Endothelial cell of umbilical vein (primary cell): ENCODE data around the gene PIM1. TPM values are rescaled to one million over a fixed set of nuclear protein-coding genes. Genes with fewer than 3 reads are reported as not detected.

ENCODE experiments used
- BruUV-seq: library from RNA; stranded (reverse); fragments of 400-500 nt; replicated peaks from 2 replicates; lab custom pipeline; 2021; lab: Mats Ljungman, UMichigan
- CTCF ChIA-PET: fragments of 300-600, 350-600 bp; sonication (Branson Sonifier 250); formaldehyde crosslinking; loops from one replicate; lab custom pipeline; 2021; ENCODE audit warnings: antibody characterized with exemption, inconsistent platforms; lab: Charles Lee
- POLR2A ChIA-PET: fragments of 300-600, 350-600 bp; sonication (Branson Sonifier 250); formaldehyde crosslinking; loops from one replicate; lab custom pipeline; 2021; ENCODE audit warnings: antibody characterized with exemption, inconsistent platforms; lab: Charles Lee
- DNase-seq: peaks from one replicate; pipeline ENCODE4 v3.0.0-alpha.2; 2011; ENCODE audit warnings: low read depth, low spot score
- FAIRE-seq: peaks from 2 replicates; lab custom pipeline; 2011; peaks lifted over from hg19 to GRCh38; lab: Jason Lieb, UNC
- H2AFZ ChIP-seq: 2 replicates; pipeline ENCODE4 v1.6.0; 2012; ENCODE audit warnings: low read depth, low read length, control low read depth, inconsistent platforms
- H3K27ac ChIP-seq: 2 replicates; pipeline ENCODE4 v1.5.1; 2011; ENCODE audit warnings: low read depth, mild to moderate bottlenecking, control low read depth, low read length, moderate library complexity; ENCODE audit not compliant: insufficient read depth
- H3K27me3 ChIP-seq, 2 experiments: 2 replicates each; pipeline versions ENCODE4 v1.6.0 to v1.6.1; 2011; ENCODE audit warnings: low read length in 2 of 2, mixed read lengths in 1 of 2; ENCODE audit not compliant: control insufficient read depth in 2 of 2, insufficient read depth in 2 of 2
- H3K36me3 ChIP-seq, 2 experiments: 2 replicates in 1 of 2; 3 replicates in 1 of 2; pipeline ENCODE4 v1.5.1; 2011; ENCODE audit warnings: low read length in 2 of 2, mild to moderate bottlenecking in 1 of 2, moderate library complexity in 1 of 2; ENCODE audit not compliant: control insufficient read depth in 2 of 2, insufficient read depth in 2 of 2; ENCODE audit errors: extremely low read depth in 1 of 2
- H3K4me1 ChIP-seq: 3 replicates; pipeline ENCODE4 v1.5.1; 2011; ENCODE audit warnings: mild to moderate bottlenecking, low read length; ENCODE audit not compliant: control insufficient read depth, insufficient read depth; ENCODE audit errors: extremely low read depth
- H3K4me2 ChIP-seq: 2 replicates; pipeline ENCODE4 v1.6.1; 2011; ENCODE audit warnings: low read length, control low read depth, mixed read lengths; ENCODE audit not compliant: insufficient read depth
- H3K4me3 ChIP-seq, 3 experiments: fragments of 200-600 bp in 1 of 3; sonication (generic), shearing (Covaris generic) in 1 of 3; replicated peaks in 1 of 3; 2 replicates each; pipeline ENCODE4 v1.5.1; 2011 to 2016; ENCODE audit warnings: control low read depth in 3 of 3, low read length in 3 of 3, mild to moderate bottlenecking in 2 of 3, inconsistent platforms in 1 of 3, low read depth in 1 of 3, moderate library complexity in 1 of 3; ENCODE audit not compliant: insufficient read depth in 1 of 3
- H3K79me2 ChIP-seq: 2 replicates; pipeline ENCODE4 v1.6.0; 2012; ENCODE audit warnings: low read length, inconsistent platforms; ENCODE audit not compliant: control insufficient read depth, insufficient read depth
- H3K9ac ChIP-seq: replicated peaks from 2 replicates; pipeline ENCODE3; 2011; ENCODE audit warnings: low read length, control low read depth; ENCODE audit not compliant: insufficient read depth; ENCODE audit errors: extremely low read depth
- H3K9me1 ChIP-seq: replicated peaks from 3 replicates; pipeline ENCODE4 v1.6.0; 2011; ENCODE audit warnings: mild to moderate bottlenecking, low read length; ENCODE audit not compliant: control insufficient read depth, insufficient read depth; ENCODE audit errors: extremely low read depth
- H3K9me3 ChIP-seq: replicated peaks from 2 replicates; pipeline ENCODE4 v1.5.1; 2012; ENCODE audit warnings: low read length, inconsistent platforms; ENCODE audit not compliant: control insufficient read depth, insufficient read depth
- H4K20me1 ChIP-seq: replicated peaks from 2 replicates; pipeline ENCODE3; 2011; ENCODE audit warnings: mild to moderate bottlenecking, low read length; ENCODE audit not compliant: control insufficient read depth, insufficient read depth; ENCODE audit errors: extremely low read depth
- EZH2 ChIP-seq: IDR thresholded peaks from 2 replicates; pipeline ENCODE4 v1.6.1; 2012; ENCODE audit warnings: borderline replicate concordance, low read depth, mild to moderate bottlenecking, moderate library complexity, low read length, inconsistent platforms; ENCODE audit not compliant: severe bottlenecking
- FOS ChIP-seq: IDR thresholded peaks from 2 replicates; pipeline ENCODE4 v1.6.1; 2011; ENCODE audit warnings: mild to moderate bottlenecking, low read length, moderate library complexity, borderline replicate concordance; ENCODE audit not compliant: insufficient read depth
- GATA2 ChIP-seq: IDR thresholded peaks from 2 replicates; pipeline ENCODE4 v1.7.0; 2011; ENCODE audit warnings: low read depth, mild to moderate bottlenecking, moderate library complexity, mixed read lengths, low read length; ENCODE audit not compliant: insufficient read length, insufficient read depth
- JUN ChIP-seq: IDR thresholded peaks from 2 replicates; pipeline ENCODE4 v1.6.1; 2011; ENCODE audit warnings: borderline replicate concordance, low read depth; ENCODE audit not compliant: insufficient read length, insufficient read depth
- MYC ChIP-seq: IDR thresholded peaks from one replicate; pipeline ENCODE4 v1.6.1; 2011; ENCODE audit warnings: mild to moderate bottlenecking, low read depth, low read length
- POLR2A ChIP-seq: IDR thresholded peaks from 2 replicates; pipeline ENCODE4 v1.6.1; 2012; ENCODE audit warnings: low read depth, mild to moderate bottlenecking, control low read depth, low read length
- POLR2AphosphoS5 ChIP-seq: IDR thresholded peaks from 2 replicates; pipeline ENCODE4 v1.6.1; 2012; ENCODE audit warnings: low read depth, mild to moderate bottlenecking, control low read depth, low read length, moderate library complexity; ENCODE audit not compliant: insufficient read depth
- dilution Hi-C: fragments of 300-500 bp; cut with MboI; formaldehyde crosslinking; loops from one replicate; pipeline ENCODE4 v1.15.0; 2019; ENCODE audit warnings: low sequenced_read_pairs; ENCODE audit not compliant: extremely low pct_ligation_motif_present
- intact Hi-C: fragments of 100-400 bp; cut with micrococcal nuclease; formaldehyde crosslinking; loops from one replicate; pipeline ENCODE4 v1.10.0; 2022
- polyA plus RNA-seq, 4 experiments: library from polyadenylated mRNA; depleted of rRNA in 3 of 4; stranded (reverse) in 3 of 4; unstranded in 1 of 4; fragments of >200 nt; gene quantifications; 2 replicates each; pipeline versions ENCODE4 v1.2.1 to v1.2.3, GENCODE V29; 2011 to 2012; ENCODE audit warnings: missing spikeins in 1 of 4
- total RNA-seq: library from RNA; stranded (reverse); gene quantifications from 2 replicates; pipeline ENCODE4 v1.2.3, GENCODE V29; 2021
- TF ChIP-seq, protein P1 (sequence below), 2 donors: IDR thresholded peaks; 1 replicate in 1 of 2; 2 replicates in 1 of 2; pipeline ENCODE4 v1.5.1; 2011; ENCODE audit warnings: low read length in 2 of 2, mild to moderate bottlenecking in 2 of 2, moderate library complexity in 2 of 2, control low read depth in 1 of 2, inconsistent platforms in 1 of 2, low read depth in 1 of 2; ENCODE audit not compliant: insufficient read depth in 1 of 2; ENCODE audit errors: extremely low read depth in 1 of 2
- TF ChIP-seq, protein P2 (sequence below): IDR thresholded peaks from 2 replicates; pipeline ENCODE4 v1.6.1; 2011; ENCODE audit not compliant: insufficient read depth, insufficient read length

Gene PIM1
- total and polyA plus RNA-seq, 2 donors (not counting 3 experiments of a cell fraction or from before 2014, with no cell fraction given): 9.2 to 11.3 TPM

DNA sequence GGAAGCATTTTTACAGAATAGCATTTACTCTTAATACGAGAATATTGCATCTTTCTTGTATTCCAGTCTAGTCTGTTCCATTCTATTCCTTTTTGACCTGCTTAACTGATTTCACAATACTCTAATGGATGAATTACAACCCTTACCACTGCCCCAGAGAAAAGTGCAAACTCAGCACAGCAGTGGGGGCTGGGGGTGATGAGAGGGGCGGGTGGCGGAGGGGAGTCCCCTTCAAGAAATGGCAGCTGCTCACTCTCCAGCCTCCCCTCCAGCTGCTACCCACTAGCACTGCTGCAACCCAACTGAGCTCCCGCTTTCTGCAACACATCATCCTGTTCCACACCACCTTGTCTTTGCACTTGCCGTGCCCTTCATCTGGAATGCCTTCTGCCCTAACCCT, 30.1 kb downstream of the PIM1 start:
- ChIA-PET POLR2A (no interaction called here), CTCF (interaction anchor here (1.1 to 2.1 kb wide), 7 partner anchors 10 to 182 kb away, joined by 3 to 7 read pairs (median 5); no protein-coding TSS in a partner anchor)
- H3K9me3 ChIP-seq: no peaks in the 10 kb centered on the region
- peaks cover 4% of the 10 kb centered on the region for H3K4me1 ChIP-seq
- no TSS peak for BruUV-seq
- no peak overlapping the region for H2AFZ ChIP-seq
- no peak overlapping the region for H3K4me3 ChIP-seq
- H3K36me3 ChIP-seq: no peaks in the 10 kb centered on the region
- intact Hi-C loops (no loop called here), dilution Hi-C loops (no loop called here)
- no peak overlapping the region for H3K4me2 ChIP-seq
- H3K27ac ChIP-seq: no peak overlapping the region
- TF ChIP-seq, protein P1, sequence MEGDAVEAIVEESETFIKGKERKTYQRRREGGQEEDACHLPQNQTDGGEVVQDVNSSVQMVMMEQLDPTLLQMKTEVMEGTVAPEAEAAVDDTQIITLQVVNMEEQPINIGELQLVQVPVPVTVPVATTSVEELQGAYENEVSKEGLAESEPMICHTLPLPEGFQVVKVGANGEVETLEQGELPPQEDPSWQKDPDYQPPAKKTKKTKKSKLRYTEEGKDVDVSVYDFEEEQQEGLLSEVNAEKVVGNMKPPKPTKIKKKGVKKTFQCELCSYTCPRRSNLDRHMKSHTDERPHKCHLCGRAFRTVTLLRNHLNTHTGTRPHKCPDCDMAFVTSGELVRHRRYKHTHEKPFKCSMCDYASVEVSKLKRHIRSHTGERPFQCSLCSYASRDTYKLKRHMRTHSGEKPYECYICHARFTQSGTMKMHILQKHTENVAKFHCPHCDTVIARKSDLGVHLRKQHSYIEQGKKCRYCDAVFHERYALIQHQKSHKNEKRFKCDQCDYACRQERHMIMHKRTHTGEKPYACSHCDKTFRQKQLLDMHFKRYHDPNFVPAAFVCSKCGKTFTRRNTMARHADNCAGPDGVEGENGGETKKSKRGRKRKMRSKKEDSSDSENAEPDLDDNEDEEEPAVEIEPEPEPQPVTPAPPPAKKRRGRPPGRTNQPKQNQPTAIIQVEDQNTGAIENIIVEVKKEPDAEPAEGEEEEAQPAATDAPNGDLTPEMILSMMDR (IDR thresholded peaks at IDR 0.05; ENCODE audit: extremely low read depth in 1 of 2, insufficient read depth in 1 of 2, low read depth in 1 of 2, low read length in 2 of 2): no peak
- peaks cover 27 to 37% of the 10 kb centered on the region in 2 experiments for H3K27me3 ChIP-seq
- no peaks in the 10 kb centered on the region for H4K20me1 ChIP-seq
- FAIRE-seq: no peak
- DNase-seq: no peak
- no peaks in the 10 kb centered on the region for H3K9me1 ChIP-seq
- no peaks in the 10 kb centered on the region for H3K79me2 ChIP-seq
- no peak overlapping the region for H3K9ac ChIP-seq

DNA sequence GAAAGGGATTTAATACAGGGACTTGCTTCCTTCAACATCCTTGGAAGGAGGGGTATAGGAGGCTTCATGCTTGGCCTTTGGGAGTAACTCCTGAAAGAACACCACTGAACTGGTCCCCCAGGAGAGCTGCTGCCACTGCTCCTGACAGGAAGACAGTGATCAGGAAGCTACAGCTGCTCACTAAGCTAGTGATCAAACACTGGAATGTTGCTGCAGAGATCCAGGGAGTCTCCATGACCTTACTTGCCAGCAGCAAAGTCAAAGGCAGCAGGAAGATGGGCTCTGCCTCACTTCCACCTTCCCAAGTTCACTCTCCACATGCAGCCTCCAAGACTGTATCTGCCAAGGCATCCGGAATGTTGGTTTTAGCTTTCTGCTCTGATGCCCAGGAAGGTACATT, 31.8 kb downstream of the PIM1 start:
- Histone ChIP-seq H3K27ac (no peak overlapping the region), H4K20me1 (no peaks in the 10 kb centered on the region), H3K4me3 (no peak overlapping the region), H3K79me2 (no peaks in the 10 kb centered on the region), H3K4me1 (peaks cover 4% of the 10 kb centered on the region), H3K9me1 (no peaks in the 10 kb centered on the region), H2AFZ (no peak overlapping the region), H3K36me3 (no peaks in the 10 kb centered on the region), H3K27me3 (peaks cover 33 to 37% of the 10 kb centered on the region in 2 experiments), H3K9me3 (no peaks in the 10 kb centered on the region), H3K4me2 (no peak overlapping the region), H3K9ac (no peak overlapping the region)
- POLR2A ChIA-PET: no interaction called here
- dilution Hi-C loops (no loop called here), intact Hi-C loops (no loop called here)
- DNase-seq (no peak), FAIRE-seq (no peak)
- TF ChIP-seq JUN (no peak), EZH2 (no peak), FOS (no peak), POLR2A (no peak), POLR2AphosphoS5 (no peak), MYC (no peak), GATA2 (no peak)
- TF ChIP-seq, protein P2, sequence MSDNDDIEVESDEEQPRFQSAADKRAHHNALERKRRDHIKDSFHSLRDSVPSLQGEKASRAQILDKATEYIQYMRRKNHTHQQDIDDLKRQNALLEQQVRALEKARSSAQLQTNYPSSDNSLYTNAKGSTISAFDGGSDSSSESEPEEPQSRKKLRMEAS: no peak
- TF ChIP-seq, protein P1 (IDR thresholded peaks at IDR 0.05; ENCODE audit: extremely low read depth in 1 of 2, insufficient read depth in 1 of 2, low read depth in 1 of 2, low read length in 2 of 2): no peak
- CTCF ChIA-PET: interaction anchor here (0.6 to 1.6 kb wide), 3 partner anchors 8 to 173 kb away, joined by 3 to 4 read pairs (median 3); no protein-coding TSS in a partner anchor
- BruUV-seq: no TSS peak
